H7 (cell line): Measurements from ENCODE around the gene COL15A1. TPM values are rescaled to one million over a fixed set of nuclear protein-coding genes. Genes with fewer than 3 reads are reported as not detected.

Source experiments
- DNase-seq: peaks from one replicate; pipeline ENCODE4 v3.0.0; 2012
- H3K27me3 ChIP-seq: 2 replicates; pipeline ENCODE4 v1.6.0; 2011; ENCODE audit warnings: mild to moderate bottlenecking, low read length; ENCODE audit not compliant: control insufficient read depth, insufficient read depth
- H3K36me3 ChIP-seq: replicated peaks from 2 replicates; pipeline ENCODE4 v1.5.1; 2011; ENCODE audit warnings: low read length; ENCODE audit not compliant: control insufficient read depth, insufficient read depth
- H3K4me3 ChIP-seq: 2 replicates; pipeline ENCODE4 v1.5.1; 2011; ENCODE audit warnings: low read depth, mild to moderate bottlenecking, control low read depth, low read length, moderate library complexity; ENCODE audit not compliant: insufficient read depth
- total RNA-seq: library from RNA; depleted of rRNA; stranded (reverse); fragments of >200 nt; shearing (Covaris generic); gene quantifications from 2 replicates; pipeline ENCODE4 v1.2.3, GENCODE V29; 2014

COL15A1 gene
- total RNA-seq, 1 experiment from 2014 or later, result not detected

- peaks cover 12% of the 10 kb centered on the region for H3K27me3 ChIP-seq
- no peak for DNase-seq
- no peaks in the 10 kb centered on the region for H3K36me3 ChIP-seq
- no peak overlapping the region for H3K4me3 ChIP-seq
These were observed 5.9 kb downstream of the COL15A1 start for GRCh38 chr9:98949565-98949964.

- DNase-seq, result no peak
- H3K4me3 ChIP-seq, result no peak overlapping the region
- no peaks in the 10 kb centered on the region for H3K36me3 ChIP-seq
- H3K27me3 ChIP-seq, result peaks cover 5% of the 10 kb centered on the region
These were observed 6.6 kb downstream of the COL15A1 start for GRCh38 chr9:98950262-98950661.

GRCh38 chr9:98951967-98952366 lies 8.3 kb downstream of the COL15A1 start:
- Histone ChIP-seq H3K27me3 (peaks cover 2% of the 10 kb centered on the region; the same call in 1 of the 2 replicates), H3K36me3 (no peaks in the 10 kb centered on the region), H3K4me3 (no peak overlapping the region)
- DNase-seq, result no peak

GRCh38 chr9:98953581-98954243 lies 10.0 kb downstream of the COL15A1 start:
- Histone ChIP-seq H3K27me3 (peaks cover 2% of the 10 kb centered on the region; the same call in 1 of the 2 replicates), H3K4me3 (no peak overlapping the region), H3K36me3 (no peaks in the 10 kb centered on the region)
- no peak for DNase-seq

GRCh38 chr9:98954244-98954610 lies 10.5 kb downstream of the COL15A1 start:
- no peak for DNase-seq
- Histone ChIP-seq H3K36me3 (no peaks in the 10 kb centered on the region), H3K27me3 (peaks cover 1% of the 10 kb centered on the region; the same call in 1 of the 2 replicates)

GRCh38 chr9:98955259-98955658 lies 11.6 kb downstream of the COL15A1 start:
- DNase-seq, result no peak
- Histone ChIP-seq H3K27me3 (no peaks in the 10 kb centered on the region), H3K36me3 (no peaks in the 10 kb centered on the region), H3K4me3 (no peak overlapping the region)

More at GRCh38 chr9:98954244-98954610, 10.5 kb downstream of the COL15A1 start:
- no peak overlapping the region for H3K4me3 ChIP-seq

GRCh38 chr9:98957826-98958225 lies 14.1 kb downstream of the COL15A1 start:
- H3K27me3 ChIP-seq, result no peaks in the 10 kb centered on the region
- no peaks in the 10 kb centered on the region for H3K36me3 ChIP-seq
- no peak overlapping the region for H3K4me3 ChIP-seq
- DNase-seq, result no peak

- DNase-seq, result no peak
- no peak overlapping the region for H3K4me3 ChIP-seq
- H3K36me3 ChIP-seq, result no peaks in the 10 kb centered on the region
These were observed 14.7 kb downstream of the COL15A1 start for GRCh38 chr9:98958271-98958984.

GRCh38 chr9:98960409-98960808 lies 16.7 kb downstream of the COL15A1 start:
- H3K4me3 ChIP-seq, result no peak overlapping the region
- DNase-seq, result no peak
- no peaks in the 10 kb centered on the region for H3K27me3 ChIP-seq
- no peaks in the 10 kb centered on the region for H3K36me3 ChIP-seq

More at GRCh38 chr9:98958271-98958984, 14.7 kb downstream of the COL15A1 start:
- H3K27me3 ChIP-seq, result no peaks in the 10 kb centered on the region

GRCh38 chr9:98961513-98962180 lies 17.9 kb downstream of the COL15A1 start:
- Histone ChIP-seq H3K36me3 (no peaks in the 10 kb centered on the region), H3K27me3 (no peaks in the 10 kb centered on the region), H3K4me3 (no peak overlapping the region)
- DNase-seq, result no peak

GRCh38 chr9:98962181-98962560 lies 18.5 kb downstream of the COL15A1 start:
- Histone ChIP-seq H3K4me3 (no peak overlapping the region), H3K27me3 (no peaks in the 10 kb centered on the region), H3K36me3 (no peaks in the 10 kb centered on the region)
- no peak for DNase-seq

GRCh38 chr9:98962861-98963260 lies 19.2 kb downstream of the COL15A1 start:
- H3K4me3 ChIP-seq, result no peak overlapping the region
- H3K36me3 ChIP-seq, result no peaks in the 10 kb centered on the region
- no peaks in the 10 kb centered on the region for H3K27me3 ChIP-seq
- peak; percentile 62 for DNase-seq

- no peaks in the 10 kb centered on the region for H3K36me3 ChIP-seq
- H3K27me3 ChIP-seq, result no peaks in the 10 kb centered on the region
- no peak for DNase-seq
- H3K4me3 ChIP-seq, result no peak overlapping the region
These were observed 20.5 kb downstream of the COL15A1 start for GRCh38 chr9:98964201-98964600.

- Histone ChIP-seq H3K4me3 (no peak overlapping the region), H3K27me3 (no peaks in the 10 kb centered on the region), H3K36me3 (no peaks in the 10 kb centered on the region)
- no peak for DNase-seq
These were observed 21.2 kb downstream of the COL15A1 start for GRCh38 chr9:98964911-98965336.

- Histone ChIP-seq H3K36me3 (no peaks in the 10 kb centered on the region), H3K4me3 (no peak overlapping the region), H3K27me3 (no peaks in the 10 kb centered on the region)
- DNase-seq, result no peak
These were observed 23.0 kb downstream of the COL15A1 start for GRCh38 chr9:98966676-98967075.
